ENCODE measurements around the gene NGEF. TPM values are rescaled to one million over a fixed set of nuclear protein-coding genes. Genes with fewer than 3 reads are reported as not detected.

The NGEF gene
- total and polyA plus RNA-seq, 10 of the 15 experiments (the other 5 are each of a cell fraction or from before 2014, with no cell fraction given): 0.12 TPM; not detected in 9

- SMC1A ChIA-PET (ENCODE audit: uncharacterized antibody, unreplicated experiment): interaction anchor here (1.1 kb wide), 1 partner anchor 21 kb away, joined by 3 read pairs; no protein-coding TSS in a partner anchor
- CTCF ChIA-PET: interaction anchor here (0.6 to 1.6 kb wide), 3 partner anchors 24 to 74 kb away, joined by 3 to 5 read pairs (median 3); no protein-coding TSS in a partner anchor
- H3K4me1 ChIP-seq (ENCODE audit: control insufficient read depth, insufficient read depth, low read length): no peaks in the 10 kb centered on the region
- no peak overlapping the region for H3K4me3 ChIP-seq
- H4K20me1 ChIP-seq (ENCODE audit: control insufficient read depth, insufficient read depth): no peaks in the 10 kb centered on the region
- H3K4me2 ChIP-seq (ENCODE audit: control insufficient read depth, insufficient read depth): no peak overlapping the region
- no peaks in the 10 kb centered on the region; a peak in 2 of 4 replicates for H3K27me3 ChIP-seq (replicated peaks in 1 of 2; ENCODE audit: control insufficient read depth in 2 of 2, insufficient read depth in 2 of 2, low read length in 1 of 2)
- H3K27ac ChIP-seq (ENCODE audit: control insufficient read depth, insufficient read depth): no peak overlapping the region
- no peaks in the 10 kb centered on the region for H3K9me3 ChIP-seq (replicated peaks; ENCODE audit: control insufficient read depth, insufficient read depth, low read length)
- DNase-seq (ENCODE audit: low read depth, low spot score) (no peak), FAIRE-seq (no peak), ATAC-seq (no peak)
- intact Hi-C loops (cut with micrococcal nuclease; ENCODE audit: unreplicated experiment) (no loop called here), in situ Hi-C loops (cut with MboI) (no loop called here)
- RAD21 ChIA-PET (ENCODE audit: unreplicated experiment): interaction anchor here (1.0 to 3.1 kb wide), 2 partner anchors 23 to 48 kb away, joined by 3 to 9 read pairs; no protein-coding TSS in a partner anchor
- no TSS peak for BruUV-seq (replicated peaks)
- no peak overlapping the region for H3K9ac ChIP-seq (ENCODE audit: control insufficient read depth, insufficient read depth, low read length)
- no peaks in the 10 kb centered on the region for H3K36me3 ChIP-seq (ENCODE audit: control insufficient read depth in 2 of 2, insufficient read depth in 2 of 2, low read length in 1 of 2)
- no peaks in the 10 kb centered on the region for H3K79me2 ChIP-seq (ENCODE audit: control insufficient read depth, insufficient read depth, low read length)
- no peak overlapping the region for H2AFZ ChIP-seq (ENCODE audit: control insufficient read depth, low read depth, low read length)
- POLR2A ChIA-PET: no interaction called here
- WGBS (ENCODE audit: insufficient coverage, insufficient replicate concordance, low lambda C conversion rate, missing lambda C conversion rate): 38% methylated on average over 7 of the region's 7 CpGs
- TF ChIP-seq NR2F1 (conservative IDR thresholded peaks at IDR 0.05): no peak
- no peak for TF ChIP-seq SKIL (IDR thresholded peaks at IDR 0.05; ENCODE audit: low read depth, poor library complexity, severe bottlenecking)
- TF ChIP-seq RAD51 (IDR thresholded peaks at IDR 0.05): no peak
- TF ChIP-seq SMAD1 (IDR thresholded peaks at IDR 0.05; ENCODE audit: low read depth, partially characterized antibody): no peak
- TF ChIP-seq IRF5 (IDR thresholded peaks at IDR 0.05; ENCODE audit: borderline replicate concordance): no peak
- TF ChIP-seq NFYA (IDR thresholded peaks at IDR 0.05; ENCODE audit: borderline replicate concordance, low read depth, low read length): no peak
- TF ChIP-seq ZBTB33 (IDR thresholded peaks at IDR 0.05): no peak
- TF ChIP-seq RELB (IDR thresholded peaks at IDR 0.05; ENCODE audit: low read depth): no peak
- TF ChIP-seq SMAD5 (IDR thresholded peaks at IDR 0.05; ENCODE audit: low read depth): no peak
- no peak for TF ChIP-seq SREBF2 (IDR thresholded peaks at IDR 0.05; ENCODE audit: low read length)
- no peak for TF ChIP-seq ASH2L (IDR thresholded peaks at IDR 0.05; ENCODE audit: borderline replicate concordance, low read depth)
- no peak for TF ChIP-seq BMI1 (IDR thresholded peaks at IDR 0.05; ENCODE audit: borderline replicate concordance)
- no peak for TF ChIP-seq ZNF622 (IDR thresholded peaks at IDR 0.05)
- TF ChIP-seq ZZZ3 (IDR thresholded peaks at IDR 0.05; ENCODE audit: control insufficient read depth, insufficient read length, low read depth): no peak
- TF ChIP-seq CREM (IDR thresholded peaks at IDR 0.05; ENCODE audit: low read depth): no peak
These were observed 32.4 kb downstream of the NGEF start for GRCh38 chr2:232980683-232981082.
